Adrenal gland (tissue), 5 donors: ENCODE measurements around the gene TENM4.

ENCODE experiments used
- CTCF ChIP-seq, 6 experiments: fragments of 450-650 bp in 4 of 6; fragments of 200-600 bp in 2 of 6; sonication (generic) in 1 of 6; IDR thresholded peaks; 1 replicate in 5 of 6; 2 replicates in 1 of 6; pipeline versions ENCODE4 v1.5.1 to v1.8.0; 2016 to 2021; ENCODE audit warnings: antibody characterized with exemption in 6 of 6, mild to moderate bottlenecking in 2 of 6, moderate library complexity in 1 of 6
- POLR2A ChIP-seq, 2 donors: fragments of 450-650 bp; IDR thresholded peaks; one replicate each; pipeline ENCODE4 v1.6.1; 2017; ENCODE audit warnings: antibody characterized with exemption in 2 of 2, mild to moderate bottlenecking in 2 of 2, moderate library complexity in 1 of 2
- donor health status: DM: no; HTN: no; CAD: no.

GRCh38 chr11:79458709-79459108, 17.9 kb upstream of the TENM4 start:
- no peak for TF ChIP-seq CTCF (IDR thresholded peaks at IDR 0.05)
- TF ChIP-seq POLR2A (IDR thresholded peaks at IDR 0.05) = no peak
